Colonic mucosa (tissue), 4 donors: Measurements from ENCODE around the gene SLC17A9. TPM values are rescaled to one million over a fixed set of nuclear protein-coding genes. Genes with fewer than 3 reads are reported as not detected.

Experiments
- DNase-seq: peaks from one replicate; pipeline ENCODE4 v3.0.0-alpha.2; 2020
- H3K27ac ChIP-seq: fragments of 200-600 bp; one replicate; pipeline ENCODE4 v1.8.0; 2021
- H3K27me3 ChIP-seq: fragments of 200-600 bp; one replicate; pipeline ENCODE4 v1.8.0; 2021
- H3K36me3 ChIP-seq: fragments of 200-600 bp; one replicate; pipeline ENCODE4 v1.8.0; 2021
- H3K4me1 ChIP-seq: fragments of 200-600 bp; one replicate; pipeline ENCODE4 v1.8.0; 2021; ENCODE audit warnings: mild to moderate bottlenecking
- H3K4me3 ChIP-seq: fragments of 200-600 bp; one replicate; pipeline ENCODE4 v1.8.0; 2021
- H3K9ac ChIP-seq, 2 donors: one replicate each; pipeline ENCODE4 v1.7.0; 2013; ENCODE audit warnings: control low read depth in 2 of 2, low read depth in 2 of 2, low read length in 2 of 2
- H3K9me3 ChIP-seq: fragments of 200-600 bp; one replicate; pipeline ENCODE4 v1.8.0; 2021
- CTCF ChIP-seq: fragments of 200-600 bp; IDR thresholded peaks from one replicate; pipeline ENCODE4 v1.8.0; 2022; ENCODE audit warnings: antibody characterized with exemption, mild to moderate bottlenecking
- intact Hi-C: fragments of 100-400 bp; cut with DNase I; formaldehyde crosslinking; loops from one replicate; pipeline ENCODE4 v1.14.1; 2022
- total RNA-seq, 2 donors: library from RNA; stranded (reverse); fragmentation: NEBNext Ultra II Directional in 1 of 2; extraction: Animal tissue kit (Norgen Biotek cat#: 25700) in 1 of 2; gene quantifications; one replicate each; pipeline ENCODE4 v1.2.1, GENCODE V29; 2021
- donor health status: healthy.
- donor health status: DM: no; HTN: no; CAD: no.
- donor health status: DM: no; HTN: no; CAD: no.

Gene SLC17A9
- 10 to 100 TPM; 23.1 to 54.7 TPM for total RNA-seq

DNA sequence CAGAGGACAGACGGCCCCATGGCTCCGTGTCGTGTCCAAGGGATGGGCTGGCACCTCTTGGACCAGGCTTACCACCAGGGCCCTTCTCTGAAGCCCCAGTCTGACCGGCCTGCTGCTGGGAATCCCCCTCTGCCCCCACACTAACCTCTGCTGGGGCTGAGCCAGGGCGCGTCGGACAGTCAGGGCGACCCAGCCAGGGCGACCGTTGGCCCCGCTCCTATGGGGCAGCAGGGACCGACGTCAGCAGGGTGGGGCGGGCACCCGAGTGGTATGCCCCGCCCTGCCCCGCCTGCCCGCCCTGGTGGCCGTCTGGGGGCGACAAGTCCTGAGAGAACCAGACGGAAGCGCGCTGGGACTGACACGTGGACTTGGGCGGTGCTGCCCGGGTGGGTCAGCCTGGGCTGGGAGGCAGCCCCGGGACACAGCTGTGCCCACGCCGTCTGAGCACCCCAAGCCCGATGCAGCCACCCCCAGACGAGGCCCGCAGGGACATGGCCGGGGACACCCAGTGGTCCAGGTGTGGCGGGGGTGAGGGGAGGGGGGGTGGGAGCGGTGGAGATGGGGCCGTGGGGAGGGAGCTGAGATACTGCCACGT is at the start of gene SLC17A9:
SLC17A9 (plus strand) TSS at position 337 of the 595 bp plus-strand sequence; CDS start at position 459, 122 bp downstream.
- no peaks in the 10 kb centered on the region for H3K27me3 ChIP-seq
- H3K4me3 ChIP-seq: peak within 1 kb of the TSS; percentile 35
- peak; percentile 95 for DNase-seq
- H3K36me3 ChIP-seq: no peaks in the 10 kb centered on the region
- intact Hi-C loops: no loop called here
- TF ChIP-seq CTCF: no peak
- H3K4me1 ChIP-seq: peaks cover 23% of the 10 kb centered on the region
- peak within 1 kb of the TSS; percentile 66 to 87 for H3K9ac ChIP-seq
- no peaks in the 10 kb centered on the region for H3K9me3 ChIP-seq
- peak within 1 kb of the TSS; percentile 87 for H3K27ac ChIP-seq

GRCh38 chr20:62902926-62903615 is 49.4 kb upstream of the SLC17A9 start:
- Histone ChIP-seq H3K9ac (no peak overlapping the region), H3K27me3 (no peaks in the 10 kb centered on the region), H3K9me3 (no peaks in the 10 kb centered on the region), H3K4me3 (no peak overlapping the region), H3K27ac (no peak overlapping the region), H3K36me3 (peaks cover 29% of the 10 kb centered on the region), H3K4me1 (peaks cover 13% of the 10 kb centered on the region)
- intact Hi-C loops: no loop called here
- no peak for DNase-seq
- TF ChIP-seq CTCF: no peak

GRCh38 chr20:62905536-62906117 is 46.9 kb upstream of the SLC17A9 start:
- Histone ChIP-seq H3K27ac (no peak overlapping the region), H3K4me1 (no peaks in the 10 kb centered on the region), H3K9ac (no peak overlapping the region), H3K9me3 (no peaks in the 10 kb centered on the region), H3K4me3 (no peak overlapping the region), H3K36me3 (peaks cover 33% of the 10 kb centered on the region), H3K27me3 (no peaks in the 10 kb centered on the region)
- intact Hi-C loops: no loop called here
- no peak for TF ChIP-seq CTCF
- DNase-seq: no peak

- Histone ChIP-seq H3K36me3 (peaks cover 35% of the 10 kb centered on the region), H3K9me3 (no peaks in the 10 kb centered on the region), H3K4me3 (no peak overlapping the region), H3K4me1 (no peaks in the 10 kb centered on the region), H3K9ac (no peak overlapping the region), H3K27me3 (no peaks in the 10 kb centered on the region), H3K27ac (no peak overlapping the region)
- DNase-seq: no peak
- no peak for TF ChIP-seq CTCF
- intact Hi-C loops: no loop called here
Measured at GRCh38 chr20:62906209-62906608, 46.3 kb upstream of the SLC17A9 start.

GRCh38 chr20:62906647-62907375 is 45.7 kb upstream of the SLC17A9 start:
- intact Hi-C loops: no loop called here
- no peaks in the 10 kb centered on the region for H3K4me1 ChIP-seq
- no peak overlapping the region for H3K9ac ChIP-seq
- H3K27ac ChIP-seq: no peak overlapping the region
- DNase-seq: no peak
- no peaks in the 10 kb centered on the region for H3K27me3 ChIP-seq
- H3K9me3 ChIP-seq: no peaks in the 10 kb centered on the region
- TF ChIP-seq CTCF: no peak
- peaks cover 41% of the 10 kb centered on the region for H3K36me3 ChIP-seq
- no peak overlapping the region for H3K4me3 ChIP-seq
